Thymus (tissue), 11 donors: ENCODE measurements around the gene SAG. TPM values are rescaled to one million over a fixed set of nuclear protein-coding genes. Genes with fewer than 3 reads are reported as not detected.
A peak's percentile ranks its signal among the peaks of the same experiment; 100 is the strongest.

Experiments
- DNase-seq, 9 donors: peaks; one replicate each; pipeline ENCODE4 v3.0.0-alpha.2; 2013; ENCODE audit warnings: low spot score in 9 of 9, low read depth in 6 of 9, missing footprints in 1 of 9
- H3K27ac ChIP-seq, 2 donors: one replicate each; pipeline ENCODE4 v1.5.1; 2013; ENCODE audit warnings: control low read depth in 1 of 2, low read depth in 1 of 2, low read length in 1 of 2, mild to moderate bottlenecking in 1 of 2, moderate library complexity in 1 of 2
- H3K27me3 ChIP-seq, 2 donors: one replicate each; pipeline ENCODE4 v1.5.1; 2013; ENCODE audit warnings: low read length in 1 of 2; ENCODE audit not compliant: control insufficient read depth in 2 of 2, insufficient read depth in 1 of 2
- H3K36me3 ChIP-seq, 2 donors: one replicate each; pipeline ENCODE4 v1.5.1; 2013; ENCODE audit warnings: low read length in 1 of 2, mild to moderate bottlenecking in 1 of 2, moderate library complexity in 1 of 2; ENCODE audit not compliant: control insufficient read depth in 2 of 2, insufficient read depth in 2 of 2
- H3K4me1 ChIP-seq, 2 donors: one replicate each; pipeline ENCODE4 v1.5.1; 2013; ENCODE audit warnings: low read length in 2 of 2; ENCODE audit not compliant: control insufficient read depth in 2 of 2, insufficient read depth in 2 of 2
- H3K4me3 ChIP-seq, 2 donors: one replicate each; pipeline ENCODE4 v1.5.1; 2013; ENCODE audit warnings: low read length in 2 of 2, control low read depth in 1 of 2, mild to moderate bottlenecking in 1 of 2
- H3K9me3 ChIP-seq, 2 donors: one replicate each; pipeline ENCODE4 v1.5.1; 2013; ENCODE audit warnings: low read length in 1 of 2, mild to moderate bottlenecking in 1 of 2; ENCODE audit not compliant: control insufficient read depth in 2 of 2, insufficient read depth in 1 of 2
- WGBS: extraction: QIAGEN DNeasy Blood & Tissue Kit; methylation state at CpG from one replicate; pipeline ENCODE4 v1.1.7; 2013; 5-methylcytosine and 5-hydroxymethylcytosine counted together
- polyA plus RNA-seq: library from polyadenylated mRNA; stranded (reverse); fragments of 200-250 nt; gene quantifications from one replicate; pipeline ENCODE4 v1.2.3, GENCODE V29; 2013
- total RNA-seq: library from RNA; stranded (reverse); fragments of 120-200 nt; gene quantifications from one replicate; pipeline ENCODE4 v1.2.4, GENCODE V29; 2013
- donor health status: healthy.

Gene SAG
- total and polyA plus RNA-seq, 2 donors = 0.32 to 0.61 TPM

GRCh38 chr2:233320470-233320869 lies 12.9 kb downstream of the SAG start:
- no peaks in the 10 kb centered on the region for H3K9me3 ChIP-seq
- WGBS = 98% methylated on average over 17 of the region's 17 CpGs
- H3K27me3 ChIP-seq = peaks cover 0 to 2% of the 10 kb centered on the region in 2 donors
- no peak overlapping the region for H3K27ac ChIP-seq
- H3K4me3 ChIP-seq = no peak overlapping the region
- DNase-seq = no peak
- H3K36me3 ChIP-seq = no peaks in the 10 kb centered on the region
- no peaks in the 10 kb centered on the region for H3K4me1 ChIP-seq

- Histone ChIP-seq H3K27me3 (peaks cover 0 to 2% of the 10 kb centered on the region in 2 donors), H3K36me3 (no peaks in the 10 kb centered on the region), H3K9me3 (no peaks in the 10 kb centered on the region), H3K4me1 (no peaks in the 10 kb centered on the region), H3K27ac (no peak overlapping the region), H3K4me3 (no peak overlapping the region)
- 97% methylated on average over 6 of the region's 6 CpGs for WGBS
- DNase-seq = no peak
Observed at GRCh38 chr2:233321166-233321565, 13.6 kb downstream of the SAG start.

DNA sequence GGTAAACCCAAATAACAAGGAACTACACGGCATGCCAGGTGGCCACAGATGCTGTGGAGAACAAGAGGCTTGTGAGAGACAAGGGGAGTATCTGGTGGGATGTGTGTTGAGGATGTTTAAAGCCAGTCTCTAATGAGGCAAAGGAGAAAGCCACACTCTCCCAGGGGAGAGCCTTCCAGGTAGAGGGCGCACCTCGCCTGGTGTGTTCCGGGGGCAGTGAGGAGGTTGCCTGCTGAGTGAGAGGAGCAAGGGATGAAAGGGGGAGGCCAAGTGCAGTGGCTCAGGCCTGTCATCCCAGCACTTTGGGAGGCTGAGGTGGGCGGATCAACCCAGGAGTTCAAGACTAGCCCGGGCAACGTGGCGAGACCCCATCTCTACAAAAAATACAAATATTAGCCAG lies 16.2 kb downstream of the SAG start:
- Histone ChIP-seq H3K4me3 (no peak overlapping the region), H3K27me3 (peaks cover 0 to 2% of the 10 kb centered on the region in 2 donors), H3K4me1 (no peaks in the 10 kb centered on the region), H3K27ac (no peak overlapping the region), H3K36me3 (no peaks in the 10 kb centered on the region), H3K9me3 (no peaks in the 10 kb centered on the region)
- DNase-seq = no peak
- 98% methylated on average over 8 of the region's 8 CpGs for WGBS

DNA sequence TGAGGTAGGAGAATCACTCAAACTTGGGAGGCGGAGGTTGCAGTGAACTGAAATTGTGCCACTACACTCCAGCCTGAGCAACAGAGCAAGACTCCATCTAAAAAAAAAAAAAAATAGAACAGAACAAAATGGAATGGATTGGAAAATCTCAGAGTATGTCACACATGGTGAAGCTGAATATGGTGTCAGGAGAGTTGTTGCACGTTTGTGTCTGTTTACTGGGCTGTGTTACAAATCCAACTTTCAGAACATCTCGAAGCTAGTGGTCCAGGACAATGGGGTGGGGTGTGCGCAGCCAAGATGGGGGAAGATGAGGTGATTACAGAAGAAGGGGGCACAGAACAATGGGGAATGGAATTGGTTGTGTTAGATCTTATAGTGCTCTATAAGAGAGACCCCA lies 17.6 kb downstream of the SAG start:
- WGBS = 74% methylated on average over 4 of the region's 4 CpGs
- DNase-seq = no peak

DNA sequence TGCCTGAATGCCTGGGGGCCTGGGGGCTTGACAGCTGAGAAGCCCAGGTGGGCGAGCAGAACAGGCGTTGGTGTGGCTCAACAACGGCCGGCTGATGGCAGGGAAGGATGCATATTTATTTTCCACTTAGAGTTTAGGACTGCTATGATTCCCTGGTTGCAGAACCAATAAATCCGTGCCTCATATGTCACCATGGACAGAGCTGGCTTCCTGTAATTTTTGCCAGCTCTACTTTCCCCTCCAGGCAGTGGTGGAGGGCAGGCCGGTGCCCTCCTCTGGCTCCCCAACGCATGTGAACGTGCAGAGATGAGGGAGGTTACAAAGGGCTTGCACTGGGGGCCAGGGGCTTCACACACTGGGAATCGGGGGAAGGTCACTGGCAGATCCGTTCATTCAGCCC lies 18.2 kb downstream of the SAG start:
- Histone ChIP-seq H3K36me3 (no peaks in the 10 kb centered on the region), H3K9me3 (no peaks in the 10 kb centered on the region), H3K27me3 (no peaks in the 10 kb centered on the region), H3K4me1 (no peaks in the 10 kb centered on the region), H3K27ac (no peak overlapping the region), H3K4me3 (no peak overlapping the region)
- DNase-seq = no peak
- 84% methylated on average over 10 of the region's 10 CpGs for WGBS

More for the DNA sequence above, 17.6 kb downstream of the SAG start:
- H3K9me3 ChIP-seq = no peaks in the 10 kb centered on the region
- no peaks in the 10 kb centered on the region for H3K36me3 ChIP-seq
- no peaks in the 10 kb centered on the region for H3K4me1 ChIP-seq
- no peak overlapping the region for H3K4me3 ChIP-seq
- peaks cover 0 to 2% of the 10 kb centered on the region in 2 donors for H3K27me3 ChIP-seq
- no peak overlapping the region for H3K27ac ChIP-seq

DNA sequence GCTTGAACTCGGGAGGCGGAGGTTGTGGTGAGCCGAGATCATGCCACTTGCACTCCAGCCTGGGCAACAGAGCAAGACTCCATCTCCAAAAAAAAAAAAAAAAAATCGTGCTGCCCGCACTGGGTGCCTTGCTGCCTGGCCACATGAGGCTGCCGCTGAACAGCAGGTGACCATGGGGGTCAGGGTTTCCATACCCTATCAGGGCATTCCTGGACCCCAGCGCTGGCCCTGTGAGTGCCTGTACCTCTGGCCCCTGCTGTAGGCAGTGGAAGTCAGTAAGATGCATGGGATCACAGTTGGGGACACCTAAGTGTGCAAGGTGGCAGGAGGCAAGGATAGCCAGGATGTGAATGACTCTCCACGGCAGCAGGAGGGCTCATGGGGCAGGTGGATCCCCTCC lies 18.9 kb downstream of the SAG start:
- H3K4me3 ChIP-seq = no peak overlapping the region
- peaks cover 4 to 6% of the 10 kb centered on the region in 2 donors for H3K4me1 ChIP-seq
- H3K9me3 ChIP-seq = peaks cover 0 to 5% of the 10 kb centered on the region in 2 donors
- H3K27ac ChIP-seq = no peak overlapping the region
- no peak for DNase-seq
- no peaks in the 10 kb centered on the region for H3K27me3 ChIP-seq
- 98% methylated on average over 8 of the region's 8 CpGs for WGBS
- no peaks in the 10 kb centered on the region for H3K36me3 ChIP-seq

DNA sequence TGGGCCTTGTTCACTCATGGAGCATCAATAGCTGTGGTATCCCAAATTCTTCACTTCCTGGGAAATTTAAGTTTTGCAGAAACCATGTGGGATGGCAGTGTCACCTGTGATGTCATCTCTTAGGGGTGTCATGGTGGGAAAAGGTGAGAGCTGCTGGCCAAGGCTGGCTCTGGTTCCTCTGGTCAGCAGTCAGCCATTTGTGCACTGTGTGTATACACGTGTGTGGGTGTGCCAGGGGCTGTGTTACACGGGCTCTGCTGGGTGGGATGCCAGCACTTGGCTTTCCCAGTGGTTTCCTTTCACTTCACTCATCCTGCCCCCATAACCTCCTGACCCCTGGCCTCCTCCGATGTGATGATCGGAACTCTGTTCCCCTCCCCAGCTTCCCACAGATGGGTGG lies 21.3 kb downstream of the SAG start:
- 95% methylated on average over 4 of the region's 4 CpGs for WGBS
- no peaks in the 10 kb centered on the region for H3K36me3 ChIP-seq
- no peaks in the 10 kb centered on the region for H3K27me3 ChIP-seq
- no peak for DNase-seq
- peaks cover 0 to 5% of the 10 kb centered on the region in 2 donors for H3K9me3 ChIP-seq
- H3K27ac ChIP-seq = no peak overlapping the region
- peaks cover 4 to 21% of the 10 kb centered on the region in 2 donors for H3K4me1 ChIP-seq
- H3K4me3 ChIP-seq = no peak overlapping the region

GRCh38 chr2:233329489-233330135 lies 22.0 kb downstream of the SAG start:
- Histone ChIP-seq H3K4me1 (peaks cover 4 to 21% of the 10 kb centered on the region in 2 donors), H3K27me3 (no peaks in the 10 kb centered on the region), H3K36me3 (no peaks in the 10 kb centered on the region), H3K4me3 (no peak overlapping the region), H3K27ac (no peak overlapping the region), H3K9me3 (peaks cover 0 to 5% of the 10 kb centered on the region in 2 donors)
- no peak for DNase-seq
- 96% methylated on average over 7 of the region's 7 CpGs for WGBS

DNA sequence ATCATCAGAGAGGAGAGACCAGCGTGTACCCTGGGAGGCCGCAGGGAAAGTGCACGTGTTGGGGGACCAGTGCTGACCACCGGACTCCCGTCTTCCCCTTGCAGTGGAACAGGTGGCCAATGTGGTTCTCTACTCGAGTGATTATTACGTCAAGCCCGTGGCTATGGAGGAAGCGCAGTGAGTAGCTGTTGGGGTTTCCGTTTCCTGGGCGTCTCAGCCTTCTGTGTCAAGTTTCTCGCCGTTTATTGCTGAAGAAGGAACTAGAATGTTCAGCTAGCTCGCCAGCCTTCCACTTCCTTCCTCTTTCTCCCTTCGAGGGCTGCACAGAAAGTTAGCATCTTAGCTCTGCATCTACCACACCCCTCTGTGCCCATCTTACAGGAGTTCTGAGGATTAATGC lies 23.9 kb downstream of the SAG start:
- H3K4me1 ChIP-seq = peaks cover 4 to 21% of the 10 kb centered on the region in 2 donors
- peak; percentile 54 to 93 (median 79) for DNase-seq
- peaks cover 0 to 5% of the 10 kb centered on the region in 2 donors for H3K9me3 ChIP-seq
- H3K36me3 ChIP-seq = no peaks in the 10 kb centered on the region
- H3K4me3 ChIP-seq = peak overlapping the region in 1 of 2 donors; percentile 29
- 5% methylated on average over 15 of the region's 15 CpGs for WGBS
- H3K27ac ChIP-seq = peak overlapping the region; percentile 89 to 98
- no peaks in the 10 kb centered on the region for H3K27me3 ChIP-seq
